Left hindlimb (tissue), 1 donor: ENCODE results near the gene ACBD5.
"Not testable (repeated sequence)": the region's sequence is repeated elsewhere in the genome, so short reads cannot be mapped to it uniquely, and the experiment has no call there.

Experiments used
- DNase-seq: peaks from one replicate; pipeline ENCODE4 v3.0.0-alpha.2; 2018

ACBD5 gene, protein sequence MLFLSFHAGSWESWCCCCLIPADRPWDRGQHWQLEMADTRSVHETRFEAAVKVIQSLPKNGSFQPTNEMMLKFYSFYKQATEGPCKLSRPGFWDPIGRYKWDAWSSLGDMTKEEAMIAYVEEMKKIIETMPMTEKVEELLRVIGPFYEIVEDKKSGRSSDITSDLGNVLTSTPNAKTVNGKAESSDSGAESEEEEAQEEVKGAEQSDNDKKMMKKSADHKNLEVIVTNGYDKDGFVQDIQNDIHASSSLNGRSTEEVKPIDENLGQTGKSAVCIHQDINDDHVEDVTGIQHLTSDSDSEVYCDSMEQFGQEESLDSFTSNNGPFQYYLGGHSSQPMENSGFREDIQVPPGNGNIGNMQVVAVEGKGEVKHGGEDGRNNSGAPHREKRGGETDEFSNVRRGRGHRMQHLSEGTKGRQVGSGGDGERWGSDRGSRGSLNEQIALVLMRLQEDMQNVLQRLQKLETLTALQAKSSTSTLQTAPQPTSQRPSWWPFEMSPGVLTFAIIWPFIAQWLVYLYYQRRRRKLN

DNA sequence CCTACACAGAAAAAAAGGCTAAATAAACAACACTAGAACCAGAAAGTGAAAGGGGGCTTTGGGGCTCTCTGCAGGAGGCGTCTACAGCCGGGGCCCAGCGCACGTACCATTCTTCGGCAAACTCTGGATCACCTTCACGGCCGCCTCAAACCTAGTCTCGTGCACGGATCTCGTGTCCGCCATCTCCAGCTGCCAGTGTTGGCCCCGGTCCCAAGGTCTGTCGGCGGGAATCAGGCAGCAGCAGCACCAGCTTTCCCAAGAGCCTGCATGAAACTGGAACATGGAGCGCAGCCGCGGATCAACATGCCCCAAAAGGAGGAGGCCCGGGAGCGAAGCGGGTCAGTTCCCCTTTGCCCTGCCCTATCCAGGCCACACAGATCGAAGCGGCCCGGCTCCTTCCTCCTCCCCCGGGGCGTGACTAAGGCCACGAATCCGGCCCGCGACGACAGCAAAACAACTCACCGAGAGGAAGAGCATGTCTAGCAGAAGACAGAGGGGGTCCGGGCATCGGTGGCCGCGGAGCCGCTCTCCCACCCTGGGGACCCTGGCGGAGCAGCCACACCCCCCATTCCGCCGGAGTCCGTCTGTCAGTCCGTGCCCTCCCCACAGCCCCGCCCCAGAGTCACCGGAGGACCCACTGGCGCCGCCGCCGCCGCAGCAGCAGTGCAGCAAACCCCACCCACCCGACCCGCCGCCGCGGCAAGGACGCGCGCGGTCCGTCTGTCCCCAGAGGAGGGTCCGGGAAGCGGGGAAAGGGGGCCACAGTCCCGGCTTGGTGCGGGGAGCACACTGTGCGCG is at the start of gene ACBD5:
Gene ACBD5, minus strand, starts transcription at position 586 of the 798 bp plus-strand sequence. Its CDS starts 109 bp downstream, at position 477.
- DNase-seq, result peak; percentile 89

DNA sequence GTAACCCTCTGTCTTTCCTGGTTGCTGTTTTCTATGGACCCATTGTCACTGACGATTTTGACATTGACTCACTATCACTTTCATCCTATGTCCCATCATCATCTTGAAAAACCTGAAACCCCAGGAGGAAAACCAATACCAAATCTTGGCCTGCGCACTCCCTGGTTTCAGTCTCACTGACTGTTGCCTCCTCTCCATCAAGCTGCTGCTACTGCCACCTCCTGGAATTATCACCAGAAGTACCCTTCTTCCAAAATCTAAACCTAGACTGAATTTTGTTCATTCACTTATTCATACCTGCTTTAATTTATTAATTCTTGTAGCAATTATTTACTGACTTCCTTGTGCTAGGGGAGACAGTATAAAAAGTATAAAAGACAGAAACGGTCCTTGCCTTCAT is 44.5 kb upstream of the ACBD5 start:
- DNase-seq, result no peak

DNA sequence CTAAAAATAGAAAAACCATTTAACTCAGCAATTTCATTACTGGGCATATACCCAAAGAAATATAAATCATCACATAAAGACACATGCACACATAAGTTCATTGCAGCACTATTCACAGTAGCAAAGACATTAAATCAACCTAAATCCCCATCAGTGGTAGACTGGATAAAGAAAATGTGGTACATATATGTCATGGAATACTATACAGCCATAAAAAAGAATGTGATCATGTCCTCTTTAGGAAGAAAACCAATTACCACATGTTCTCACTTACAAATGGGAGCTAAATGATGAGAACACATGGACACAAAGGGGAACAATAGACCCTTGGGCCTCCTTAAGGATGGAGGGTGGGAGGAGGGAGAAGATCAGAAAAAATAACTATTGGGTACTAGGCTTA is 36.0 kb upstream of the ACBD5 start:
- no peak for DNase-seq

DNA sequence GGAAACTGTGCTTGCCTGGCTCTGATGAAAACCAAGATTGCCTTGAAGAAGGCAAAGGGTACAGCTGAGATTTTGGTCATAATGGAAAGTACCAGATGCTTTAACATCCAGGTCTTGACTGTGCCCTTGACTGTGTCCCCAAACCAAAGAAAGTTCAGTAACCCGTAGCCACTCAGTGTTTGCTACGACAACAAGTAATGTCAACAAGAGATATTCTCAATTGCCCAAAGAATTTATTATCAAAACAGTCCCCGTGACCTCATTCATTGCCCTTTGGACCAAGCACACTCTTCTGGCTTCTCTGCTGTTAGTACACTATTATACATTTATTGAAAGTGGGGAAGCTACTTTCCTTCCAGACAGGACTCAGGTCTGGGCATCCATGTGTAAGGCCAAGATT is 25.4 kb upstream of the ACBD5 start:
- not testable (repeated sequence) for DNase-seq

DNA sequence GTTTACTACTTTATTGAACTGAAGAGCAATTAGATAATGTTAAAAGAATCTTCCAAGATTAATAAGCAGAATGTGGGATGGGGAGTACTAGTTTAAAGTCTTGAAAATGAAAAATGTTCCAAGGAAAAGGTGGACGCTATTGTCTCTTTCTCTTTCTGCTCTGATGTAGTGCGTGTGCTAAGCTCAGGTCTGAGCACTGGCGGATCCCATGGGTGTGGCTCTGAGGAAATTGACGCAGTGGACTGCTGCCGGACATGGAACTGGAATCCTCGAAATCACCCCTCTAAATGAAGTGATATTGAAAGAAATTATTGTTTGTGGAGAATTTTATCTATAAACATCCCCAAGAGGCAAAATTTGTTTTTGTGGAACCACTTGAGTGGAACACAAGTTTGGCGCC is 22.2 kb upstream of the ACBD5 start:
- DNase-seq, result not testable (repeated sequence)

DNA sequence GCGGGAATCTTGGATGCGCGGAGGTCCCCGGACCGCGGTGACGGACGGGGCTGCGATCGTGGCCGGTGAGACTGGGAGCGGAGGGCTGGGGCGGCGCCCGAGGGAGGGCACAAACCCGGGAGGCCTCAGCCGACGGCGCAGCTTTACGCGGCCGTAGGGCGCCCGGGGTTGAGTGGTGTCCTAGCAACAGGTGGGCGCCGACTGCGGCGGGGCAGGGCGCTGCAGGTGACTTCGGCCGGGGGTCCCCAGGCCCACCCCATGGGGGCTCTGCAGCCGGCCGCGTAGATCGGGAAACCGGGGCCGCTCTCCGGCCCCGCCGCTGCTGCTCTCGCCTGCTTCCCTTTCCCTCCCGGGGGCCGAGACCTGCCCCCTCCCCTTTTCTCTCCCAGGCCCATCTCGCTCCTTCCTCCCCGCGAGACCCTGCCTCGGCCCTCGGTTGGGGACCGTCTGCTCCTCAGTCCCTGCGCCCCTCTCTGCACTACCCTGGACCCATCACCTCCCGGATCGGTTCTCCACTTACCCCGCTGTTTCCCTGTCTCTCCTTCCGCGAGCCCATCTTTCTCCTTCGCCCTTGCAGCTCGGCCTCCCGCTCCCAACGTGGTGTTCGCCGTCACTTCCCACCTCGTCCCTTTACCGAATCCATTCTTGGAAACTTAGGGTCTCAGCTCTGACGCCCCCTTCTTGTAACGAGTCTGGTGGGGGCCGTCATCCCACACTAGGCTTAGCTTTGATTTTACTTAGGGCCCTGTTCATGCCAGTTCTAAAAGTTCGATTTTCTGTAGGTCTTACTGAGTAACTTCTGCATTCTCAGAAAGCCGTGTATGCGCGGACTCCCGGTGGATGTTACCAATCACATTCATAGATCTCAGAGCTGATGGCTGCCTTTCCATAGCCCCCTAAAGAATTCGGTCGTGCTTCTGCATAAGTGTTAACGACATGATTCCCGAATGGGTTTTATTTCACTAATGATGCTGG is 18.5 kb upstream of the ACBD5 start:
- peak; percentile 52 for DNase-seq

DNA sequence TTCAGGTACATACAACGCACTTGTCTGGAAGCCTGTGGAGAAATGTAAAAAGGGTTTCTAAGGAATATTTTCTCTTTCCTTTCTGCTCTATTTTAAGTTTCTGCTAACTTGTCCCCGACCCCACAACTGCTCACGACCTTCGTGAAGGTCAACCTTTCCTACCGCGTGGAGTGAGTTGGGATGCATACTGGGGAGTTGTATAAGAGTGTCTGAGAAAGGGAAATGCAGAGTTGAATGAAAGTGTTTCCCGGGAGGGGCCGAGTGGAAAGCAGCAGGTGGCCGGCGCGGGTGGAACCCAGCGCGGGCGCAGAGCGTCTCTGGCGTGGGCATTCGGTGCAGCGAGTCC is 17.9 kb upstream of the ACBD5 start:
- DNase-seq, result no peak

DNA sequence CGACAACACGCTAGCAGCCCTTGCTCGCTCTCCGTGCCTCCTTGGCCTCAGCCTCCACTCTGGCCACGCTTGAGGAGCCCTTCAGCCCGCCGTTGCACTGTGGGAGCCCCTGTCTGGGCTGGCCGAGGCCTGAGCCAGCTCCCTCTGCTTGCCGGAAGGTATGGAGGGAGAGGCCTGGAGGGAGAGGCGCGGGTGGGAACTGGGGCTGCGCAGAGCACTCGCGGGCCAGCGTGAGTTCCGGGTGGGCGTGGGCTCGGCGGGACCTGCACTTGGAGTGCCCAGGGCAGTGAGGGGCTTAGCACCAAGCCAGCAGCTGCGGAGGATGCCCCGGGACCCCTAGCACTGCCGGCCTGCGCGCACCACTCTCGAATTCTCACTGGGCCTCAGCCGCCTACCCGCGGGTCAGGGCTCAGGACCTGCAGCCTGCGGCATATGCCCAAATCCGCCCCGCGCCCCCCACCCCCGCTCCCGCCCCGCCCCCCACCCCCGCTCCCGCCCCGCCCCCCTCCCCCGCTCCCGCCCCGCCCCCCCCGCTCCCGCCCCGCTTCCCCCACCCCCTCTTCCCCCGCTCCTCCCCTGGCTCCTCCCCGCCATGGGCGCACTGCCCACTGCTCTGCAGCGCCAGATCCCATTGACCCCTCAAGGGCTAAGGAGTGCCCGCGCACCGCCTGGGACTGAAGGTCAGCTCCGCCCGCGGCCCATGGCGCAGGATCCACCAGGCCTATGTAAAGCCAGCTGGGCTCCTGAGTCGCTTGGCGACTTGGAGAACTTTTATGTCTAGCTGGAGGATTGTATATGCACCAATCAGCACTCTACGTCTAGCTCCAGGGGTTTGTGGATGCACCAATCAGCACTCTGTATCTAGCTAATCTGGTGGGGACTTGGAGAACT is 15.9 kb upstream of the ACBD5 start:
- no peak for DNase-seq

DNA sequence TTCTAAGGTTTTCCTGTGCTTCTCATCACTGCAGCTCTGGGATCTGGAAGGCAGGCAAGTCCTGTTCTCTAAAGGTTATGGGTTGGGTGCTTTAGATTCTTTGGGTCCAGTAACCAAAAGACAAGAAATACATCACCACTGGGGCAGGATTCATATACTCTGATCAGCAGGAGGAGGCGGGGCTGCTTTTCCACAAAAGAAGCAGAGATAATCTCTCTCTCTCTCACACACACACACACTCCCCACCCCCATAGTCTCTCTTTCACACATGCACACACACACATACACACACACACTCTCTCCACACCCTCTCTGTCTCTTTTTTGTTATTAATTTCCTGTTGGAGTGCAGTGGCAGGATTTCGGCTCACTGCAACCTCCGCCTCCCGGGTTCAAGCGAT is 13.0 kb upstream of the ACBD5 start:
- no peak for DNase-seq

DNA sequence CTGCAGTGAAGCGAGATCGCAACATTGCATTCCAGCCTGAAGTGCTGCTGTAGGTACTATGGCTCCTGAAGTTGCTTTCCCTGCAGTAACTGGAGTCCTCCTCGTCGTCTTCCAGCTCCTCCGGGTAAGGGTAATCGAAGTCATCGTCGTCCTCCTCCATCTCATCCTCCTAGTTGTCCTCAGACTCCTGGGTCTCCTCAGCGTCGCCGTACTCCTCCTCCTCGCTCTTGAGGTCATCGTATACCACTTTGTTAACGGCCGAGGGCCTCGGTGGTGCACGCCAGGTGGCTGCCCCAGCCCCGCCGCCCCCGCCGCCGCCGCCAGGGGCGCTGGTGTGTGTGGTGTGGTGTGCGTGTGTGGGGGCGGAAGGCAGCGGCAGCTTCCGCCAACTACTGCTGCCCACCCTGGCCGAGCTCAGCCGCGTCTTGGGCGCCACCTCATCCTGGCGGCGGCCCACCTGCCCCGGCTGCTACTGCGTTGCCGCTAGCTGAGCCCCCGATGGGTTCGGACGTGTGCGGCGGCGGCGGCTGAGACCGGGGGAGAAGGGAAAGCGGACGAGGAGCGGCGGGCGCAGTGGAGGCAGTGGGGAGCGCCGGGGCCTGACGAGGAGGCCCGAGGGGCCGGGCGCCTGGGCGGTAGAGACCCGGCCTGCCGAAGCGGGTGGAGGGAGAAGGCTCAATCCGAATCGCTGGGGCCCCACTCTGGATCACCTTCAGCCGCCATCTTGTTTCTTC is 11.8 kb upstream of the ACBD5 start:
- DNase-seq, result peak; percentile 84

DNA sequence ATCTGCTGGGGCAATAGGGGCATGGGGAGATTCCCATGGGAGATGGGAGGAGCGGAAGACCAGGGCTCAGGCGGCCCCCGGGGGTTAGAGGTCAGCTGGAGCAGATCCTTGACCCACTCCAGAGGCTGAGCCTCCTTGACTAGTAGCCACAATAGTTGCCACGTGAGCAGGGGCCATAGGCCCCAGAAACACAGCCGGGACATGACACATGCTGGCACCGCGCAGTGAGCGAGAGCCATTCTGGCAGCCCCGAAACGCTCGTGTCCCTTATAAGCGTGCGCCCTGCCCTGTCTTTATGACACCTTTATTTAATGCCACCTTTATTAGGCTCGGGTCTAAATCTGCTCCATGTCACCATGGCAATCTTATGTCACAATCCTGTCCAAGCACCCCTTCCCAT is 11.0 kb upstream of the ACBD5 start:
- no peak for DNase-seq

DNA sequence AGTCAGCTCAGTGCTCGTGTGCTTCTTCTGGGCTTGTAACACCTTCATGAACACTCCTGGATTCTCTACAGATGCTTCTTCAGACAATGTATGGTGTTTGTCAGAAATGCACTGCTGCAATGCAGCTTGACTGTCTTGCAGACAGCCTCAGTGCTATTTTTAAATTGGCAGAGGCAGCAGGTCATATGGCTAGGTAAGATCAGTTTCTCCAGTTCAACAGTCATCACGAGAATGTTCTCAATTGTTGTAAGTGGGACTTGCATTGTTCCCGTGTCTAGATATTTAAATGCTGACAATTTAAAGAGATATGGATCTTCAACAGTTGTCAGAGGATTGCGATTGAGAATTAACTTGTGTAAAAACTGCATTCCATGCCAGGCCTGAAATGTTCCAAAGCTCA is 7.6 kb upstream of the ACBD5 start:
- no peak for DNase-seq

DNA sequence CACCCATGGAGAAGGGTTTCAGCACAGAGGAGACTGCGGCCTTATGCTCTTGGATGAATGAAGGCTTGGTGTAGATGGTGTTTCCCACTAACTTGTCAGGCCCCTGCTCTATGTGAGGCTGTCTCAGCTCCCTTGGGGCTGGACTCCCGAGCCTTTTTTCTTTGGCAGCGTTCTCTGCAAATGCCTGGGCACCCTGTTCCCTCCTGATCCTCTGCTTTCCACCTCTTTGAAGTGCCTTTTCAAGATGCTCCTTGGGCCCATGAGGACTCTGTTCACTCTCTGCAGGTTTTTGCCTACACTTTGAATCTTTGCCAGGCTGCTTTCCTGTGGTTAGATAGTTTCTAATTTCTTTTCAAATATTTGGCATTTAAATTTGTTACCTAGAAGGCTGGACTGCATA is 6.8 kb upstream of the ACBD5 start:
- no peak for DNase-seq

DNA sequence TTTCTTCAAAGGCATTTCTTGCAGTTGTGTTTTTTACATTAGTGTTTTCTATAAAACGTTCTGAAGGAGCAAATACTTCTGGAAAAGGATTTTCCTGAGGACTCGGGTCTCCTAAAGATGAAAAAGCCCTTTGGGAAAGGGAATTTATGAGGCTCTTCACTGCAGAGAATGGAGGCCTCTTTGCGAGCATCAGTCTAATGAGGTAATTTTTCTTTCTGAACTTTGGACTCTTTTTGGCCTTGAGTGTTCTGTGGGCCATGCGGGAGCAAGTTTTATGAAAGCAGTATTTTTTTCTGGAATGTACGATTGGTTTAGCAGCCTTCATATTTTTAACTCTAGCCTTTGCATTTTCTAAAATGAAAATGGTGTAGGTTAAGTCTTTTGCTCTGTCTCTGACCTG is 6.4 kb upstream of the ACBD5 start:
- DNase-seq, result no peak

DNA sequence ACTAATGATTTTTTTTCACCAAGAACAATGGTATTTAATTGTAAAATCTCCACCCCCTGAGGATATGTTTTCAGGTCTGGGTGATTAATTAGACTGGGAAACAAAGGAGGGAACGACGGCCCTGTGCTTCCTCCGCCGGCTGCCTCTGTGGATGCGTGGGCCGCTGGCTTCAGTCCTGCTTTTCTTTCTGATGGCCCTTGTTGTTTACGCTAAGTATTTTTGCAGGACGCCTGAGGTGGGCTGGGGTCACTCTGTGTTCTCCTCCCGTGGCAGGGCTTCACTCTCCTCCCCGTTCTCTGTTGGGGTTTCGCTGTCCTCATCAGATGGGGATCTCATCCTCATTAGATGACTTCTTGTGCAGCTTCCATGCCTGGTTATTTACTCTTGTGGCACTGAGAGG is 5.2 kb upstream of the ACBD5 start:
- DNase-seq, result no peak

DNA sequence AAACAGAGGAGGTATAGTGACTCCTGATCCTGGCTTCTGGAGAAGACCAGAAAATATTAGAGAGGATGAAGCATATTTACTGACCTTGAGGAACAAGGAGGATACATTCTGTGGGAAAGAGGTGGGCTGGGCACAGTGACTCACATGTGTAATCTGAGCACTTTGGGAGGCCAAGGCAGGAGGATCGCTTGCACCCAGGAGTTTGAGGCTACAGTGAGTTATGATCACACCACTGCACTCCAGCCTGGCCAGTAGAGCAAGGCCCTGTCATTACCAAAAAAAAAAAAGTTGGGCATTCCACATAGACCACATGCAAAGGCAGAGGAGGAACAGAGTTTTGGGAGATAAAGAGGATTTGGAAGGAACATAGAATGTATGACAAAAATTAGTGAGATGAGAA is 4.4 kb upstream of the ACBD5 start:
- DNase-seq, result no peak

DNA sequence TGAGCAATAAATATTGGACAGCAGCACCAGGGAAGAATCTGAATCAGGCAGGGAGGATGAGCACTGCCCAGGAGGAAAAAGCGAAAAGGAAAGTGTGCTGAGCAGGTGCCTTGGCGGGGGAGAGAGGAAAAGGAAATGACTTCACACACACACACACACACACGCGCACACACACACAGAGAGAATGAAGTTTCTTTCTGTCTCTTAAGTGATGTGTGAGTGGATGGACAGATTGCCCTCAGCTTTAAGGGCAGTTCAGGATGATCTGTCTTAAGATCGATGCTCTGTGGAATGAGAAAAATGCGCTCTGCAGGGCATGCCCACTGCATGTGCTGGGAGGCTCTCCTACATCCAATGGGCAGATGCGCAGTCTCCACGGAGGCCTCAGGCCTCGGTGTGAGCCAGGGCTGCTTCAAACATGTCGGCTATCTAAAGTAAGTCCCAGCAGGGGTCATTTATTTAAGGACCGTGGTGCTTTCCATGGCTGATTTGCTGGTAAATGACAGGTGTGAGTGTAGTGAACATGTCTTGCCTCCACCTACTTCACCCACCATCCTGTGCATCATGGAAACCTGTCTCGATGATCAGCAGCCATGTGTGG is 2.5 kb upstream of the ACBD5 start:
- peak; percentile 80 for DNase-seq

DNA sequence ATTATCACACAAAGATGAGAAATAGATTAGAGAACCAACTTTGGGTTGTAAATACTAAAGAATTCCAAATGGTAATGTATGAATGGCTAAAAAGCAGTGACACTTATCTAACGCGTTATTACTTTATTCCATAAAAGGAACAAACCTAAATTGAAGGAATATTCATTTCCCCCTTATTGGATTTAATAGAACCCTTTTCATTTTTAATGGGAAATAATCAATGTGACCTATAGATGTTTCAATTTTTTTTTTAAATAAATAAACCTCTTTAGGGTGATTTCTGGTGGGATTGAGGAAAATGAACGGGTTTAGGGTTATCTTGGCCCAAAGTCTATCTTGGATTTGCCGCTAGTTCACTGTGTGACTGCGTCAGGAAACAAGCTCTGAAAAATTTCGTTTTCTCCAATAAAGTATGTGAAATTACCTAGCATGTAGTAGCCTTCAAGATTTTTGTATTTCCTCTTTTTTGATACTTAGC is 1.9 kb upstream of the ACBD5 start:
- DNase-seq, result no peak

DNA sequence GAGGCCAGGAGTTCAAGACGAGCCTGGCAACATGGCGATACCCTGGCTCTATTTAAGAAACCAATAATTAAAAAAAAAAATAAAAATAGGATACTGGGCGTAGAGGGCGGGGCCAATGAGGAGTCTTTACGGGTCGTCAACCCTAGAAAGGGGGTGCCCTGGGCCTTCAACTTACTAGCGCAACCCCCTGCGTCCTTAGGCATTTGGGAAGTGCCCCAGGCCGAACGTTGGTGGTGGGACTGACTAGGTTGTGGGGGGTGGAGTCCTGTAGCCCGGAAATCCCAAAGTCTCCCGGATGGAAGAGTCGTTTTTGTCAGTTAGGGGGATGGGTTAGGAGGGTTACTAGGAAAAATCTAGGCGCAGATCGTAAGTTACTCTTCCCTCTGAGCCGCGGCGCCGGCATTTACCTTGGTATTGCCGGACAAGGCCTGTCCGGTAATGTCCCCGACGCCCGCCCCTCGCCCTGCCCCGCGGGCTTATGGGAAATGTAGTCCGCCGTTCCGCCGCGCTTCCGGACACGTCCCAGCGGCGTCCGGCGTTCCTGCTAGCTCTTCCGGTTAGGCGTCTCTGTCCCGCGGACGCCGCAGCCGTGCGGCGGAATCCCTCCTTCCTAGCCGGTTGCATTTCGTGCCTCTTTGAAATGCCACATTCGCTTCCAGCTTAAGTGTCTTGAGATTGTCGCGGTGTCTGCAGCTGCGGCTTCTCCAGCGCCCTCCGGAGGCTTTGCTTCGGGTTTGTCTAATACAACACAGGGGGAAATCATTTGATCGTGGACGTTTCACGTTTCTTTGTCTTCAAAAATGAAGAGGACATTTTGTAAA is 1.3 kb upstream of the ACBD5 start:
- DNase-seq, result peak; percentile 96
